Upper lobe of left lung (tissue), 6 donors: ENCODE measurements around the gene MFAP4. TPM values are rescaled to one million over a fixed set of nuclear protein-coding genes. Genes with fewer than 3 reads are reported as not detected.
A peak's percentile ranks its signal among the peaks of the same experiment; 100 is the strongest.
"Not testable (repeated sequence)": the region's sequence is repeated elsewhere in the genome, so short reads cannot be mapped to it uniquely, and the experiment has no call there.

Source experiments
- ATAC-seq, 2 donors: fragments of 200-7000 bp; cut with Tn5 transposase; one replicate each; pipeline ENCODE4 v1.9.1; 2022; ENCODE audit warnings: mild to moderate bottlenecking in 2 of 2, moderate library complexity in 2 of 2; ENCODE audit not compliant: low FRiP score in 2 of 2
- DNase-seq, 2 donors: peaks; one replicate each; pipeline ENCODE4 v3.0.0-alpha.2; 2019 to 2020
- H3K27ac ChIP-seq, 4 donors: fragments of 200-600 bp; sonication (generic); one replicate each; pipeline ENCODE4 v1.5.1; 2016 to 2019
- H3K27me3 ChIP-seq, 4 donors: fragments of 200-600 bp; sonication (generic); one replicate each; pipeline ENCODE4 v1.5.1; 2017 to 2019
- H3K36me3 ChIP-seq, 4 donors: fragments of 200-600 bp; sonication (generic); one replicate each; pipeline ENCODE4 v1.5.1; 2016 to 2019
- H3K4me1 ChIP-seq, 4 donors: fragments of 200-600 bp; sonication (generic); one replicate each; pipeline ENCODE4 v1.5.1; 2018 to 2019
- H3K4me3 ChIP-seq, 4 donors: fragments of 200-600 bp; sonication (generic); one replicate each; pipeline ENCODE4 v1.5.1; 2017 to 2019; ENCODE audit warnings: mild to moderate bottlenecking in 2 of 4, moderate library complexity in 1 of 4
- H3K9me3 ChIP-seq, 4 donors: fragments of 200-600 bp; sonication (generic); one replicate each; pipeline ENCODE4 v1.5.1; 2018 to 2019
- EP300 ChIP-seq, 4 donors: sonication (generic); formaldehyde crosslinking; IDR thresholded peaks; one replicate each; pipeline ENCODE4 v1.5.1; 2017; ENCODE audit warnings: antibody characterized with exemption in 4 of 4, control low read depth in 2 of 4
- POLR2A ChIP-seq, 4 donors: fragments of 450-650 bp; IDR thresholded peaks; one replicate each; pipeline ENCODE4 v1.5.1; 2016 to 2017; ENCODE audit warnings: antibody characterized with exemption in 4 of 4, mild to moderate bottlenecking in 2 of 4
- POLR2AphosphoS5 ChIP-seq, 2 donors: sonication (generic); formaldehyde crosslinking; IDR thresholded peaks; one replicate each; pipeline ENCODE4 v1.5.1; 2017; ENCODE audit warnings: antibody characterized with exemption in 2 of 2
- WGBS, 2 donors: methylation state at CpG; one replicate each; pipeline ENCODE4 v1.1.5; 2017 to 2018; 5-methylcytosine and 5-hydroxymethylcytosine counted together
- total RNA-seq, 6 donors: library from RNA; depleted of rRNA in 4 of 6; stranded (reverse); fragments of >200 nt in 4 of 6; gene quantifications; one replicate each; pipeline versions ENCODE4 v1.1.0 to v1.2.1, GENCODE V29; 2016 to 2021
- TF ChIP-seq, protein P1 (sequence below), 6 experiments: fragments of 450-650 bp in 4 of 6; fragments of 200-600 bp in 2 of 6; sonication (generic) in 2 of 6; IDR thresholded peaks; one replicate each; pipeline ENCODE4 v1.5.1; 2016 to 2019; ENCODE audit warnings: antibody characterized with exemption in 6 of 6
- donor health status: DM: no; HTN: no; CAD: no; lungs with moderate emphysema.
- donor health status: DM: no; HTN: yes; CAD: no; lungs with severe emphysema.

Gene MFAP4
- total RNA-seq, 6 donors from 2014 or later, result 24.1 to 280 (median 175) TPM

GRCh38 chr17:19354748-19355147 lies 32.2 kb downstream of the MFAP4 start:
- 79 to 93% methylated on average over 6 of the region's 6 CpGs for WGBS, 2 donors

DNA sequence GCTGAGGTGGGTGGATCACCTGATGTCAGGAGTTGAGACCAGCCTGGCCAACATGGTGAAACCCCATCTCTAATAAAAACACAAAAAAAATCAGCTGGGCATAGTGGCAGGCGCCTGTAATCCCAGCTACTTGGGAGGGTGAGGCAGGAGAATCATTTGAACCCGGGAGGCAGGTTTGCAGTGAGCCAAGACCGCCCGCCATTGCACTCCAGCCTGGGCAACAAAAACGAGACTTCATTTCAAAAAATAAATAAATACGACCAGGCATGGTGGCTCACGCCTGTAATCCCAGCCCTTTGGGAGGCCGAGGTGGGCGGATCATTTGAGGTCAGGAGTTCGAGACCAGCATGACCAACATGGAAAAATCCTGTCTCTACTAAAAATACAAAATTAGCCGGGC lies 33.6 kb downstream of the MFAP4 start:
- not testable (repeated sequence) for H3K27me3 ChIP-seq, ATAC-seq, DNase-seq, H3K27ac ChIP-seq, H3K4me3 ChIP-seq, H3K4me1 ChIP-seq, H3K36me3 ChIP-seq, H3K9me3 ChIP-seq
- WGBS, 2 donors, result 96% methylated on average over 11 of the region's 11 CpGs

More at GRCh38 chr17:19354748-19355147, 32.2 kb downstream of the MFAP4 start:
- Histone ChIP-seq H3K9me3 (no peaks in the 10 kb centered on the region), H3K4me3 (no peak overlapping the region), H3K36me3 (peaks cover 0 to 3% (median 0%) of the 10 kb centered on the region in 4 donors), H3K27ac (no peak overlapping the region), H3K4me1 (no peaks in the 10 kb centered on the region), H3K27me3 (no peaks in the 10 kb centered on the region)
- ATAC-seq, result no peak
- TF ChIP-seq POLR2AphosphoS5 (IDR thresholded peaks at IDR 0.05) (no peak), POLR2A (IDR thresholded peaks at IDR 0.05) (no peak), EP300 (IDR thresholded peaks at IDR 0.05) (no peak)
- TF ChIP-seq, protein P1, sequence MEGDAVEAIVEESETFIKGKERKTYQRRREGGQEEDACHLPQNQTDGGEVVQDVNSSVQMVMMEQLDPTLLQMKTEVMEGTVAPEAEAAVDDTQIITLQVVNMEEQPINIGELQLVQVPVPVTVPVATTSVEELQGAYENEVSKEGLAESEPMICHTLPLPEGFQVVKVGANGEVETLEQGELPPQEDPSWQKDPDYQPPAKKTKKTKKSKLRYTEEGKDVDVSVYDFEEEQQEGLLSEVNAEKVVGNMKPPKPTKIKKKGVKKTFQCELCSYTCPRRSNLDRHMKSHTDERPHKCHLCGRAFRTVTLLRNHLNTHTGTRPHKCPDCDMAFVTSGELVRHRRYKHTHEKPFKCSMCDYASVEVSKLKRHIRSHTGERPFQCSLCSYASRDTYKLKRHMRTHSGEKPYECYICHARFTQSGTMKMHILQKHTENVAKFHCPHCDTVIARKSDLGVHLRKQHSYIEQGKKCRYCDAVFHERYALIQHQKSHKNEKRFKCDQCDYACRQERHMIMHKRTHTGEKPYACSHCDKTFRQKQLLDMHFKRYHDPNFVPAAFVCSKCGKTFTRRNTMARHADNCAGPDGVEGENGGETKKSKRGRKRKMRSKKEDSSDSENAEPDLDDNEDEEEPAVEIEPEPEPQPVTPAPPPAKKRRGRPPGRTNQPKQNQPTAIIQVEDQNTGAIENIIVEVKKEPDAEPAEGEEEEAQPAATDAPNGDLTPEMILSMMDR (IDR thresholded peaks at IDR 0.05), result no peak
- no peak for DNase-seq

- Histone ChIP-seq H3K4me1 (peaks cover 0 to 6% (median 2%) of the 10 kb centered on the region in 4 donors), H3K27me3 (no peaks in the 10 kb centered on the region), H3K9me3 (no peaks in the 10 kb centered on the region), H3K36me3 (no peaks in the 10 kb centered on the region), H3K4me3 (no peak overlapping the region), H3K27ac (no peak overlapping the region)
- peak in 1 of 2 donors; percentile 17 for DNase-seq
- WGBS, 2 donors, result 94% methylated on average over 8 to 9 of the region's 9 CpGs
- TF ChIP-seq POLR2AphosphoS5 (IDR thresholded peaks at IDR 0.05), result no peak
- TF ChIP-seq POLR2A (IDR thresholded peaks at IDR 0.05), result no peak
- TF ChIP-seq EP300 (IDR thresholded peaks at IDR 0.05), result no peak
- TF ChIP-seq, protein P1 (IDR thresholded peaks at IDR 0.05), result no peak
- ATAC-seq, result no peak
These were observed 38.2 kb downstream of the MFAP4 start for GRCh38 chr17:19348806-19349205.

DNA sequence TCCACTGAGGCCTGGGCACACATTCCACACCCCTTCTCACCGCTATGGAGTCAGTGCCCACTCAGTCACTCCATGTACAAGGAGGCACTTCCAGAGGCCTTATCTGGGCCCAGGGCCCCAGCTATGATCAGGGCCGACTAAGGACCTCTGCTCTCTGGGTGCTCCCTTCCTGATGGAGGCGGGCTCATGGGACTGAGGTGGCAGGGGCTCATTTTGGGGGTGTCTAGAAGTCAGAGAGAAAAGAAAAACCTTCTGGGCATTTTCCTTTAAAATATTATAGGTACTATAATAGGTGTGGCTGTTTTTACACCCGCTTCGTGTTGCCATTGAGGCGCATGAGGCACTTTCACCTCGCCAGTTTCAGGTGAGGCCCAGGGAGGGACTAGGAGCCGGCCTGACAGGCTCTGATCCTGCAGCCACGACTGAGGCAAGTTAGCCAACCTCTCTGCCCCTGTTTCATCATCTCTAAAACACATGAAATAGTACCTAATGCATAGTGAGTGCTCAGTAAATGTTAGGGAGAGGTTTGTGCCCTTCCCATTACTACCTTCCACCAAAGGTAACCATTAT lies 38.8 kb downstream of the MFAP4 start:
- no peak for DNase-seq
- WGBS, 2 donors, result 80 to 88% methylated on average over 9 of the region's 9 CpGs
- H3K27me3 ChIP-seq, result no peaks in the 10 kb centered on the region
- H3K27ac ChIP-seq, result no peak overlapping the region
- no peaks in the 10 kb centered on the region for H3K9me3 ChIP-seq
- H3K36me3 ChIP-seq, result no peaks in the 10 kb centered on the region
- H3K4me1 ChIP-seq, result peaks cover 0 to 6% (median 2%) of the 10 kb centered on the region in 4 donors
- TF ChIP-seq POLR2AphosphoS5 (IDR thresholded peaks at IDR 0.05), result no peak
- TF ChIP-seq, protein P1 (IDR thresholded peaks at IDR 0.05), result no peak
- TF ChIP-seq POLR2A (IDR thresholded peaks at IDR 0.05), result no peak
- no peak for TF ChIP-seq EP300 (IDR thresholded peaks at IDR 0.05)
- no peak overlapping the region for H3K4me3 ChIP-seq
- no peak for ATAC-seq

- TF ChIP-seq POLR2A (IDR thresholded peaks at IDR 0.05) (no peak), POLR2AphosphoS5 (IDR thresholded peaks at IDR 0.05) (no peak), EP300 (IDR thresholded peaks at IDR 0.05) (no peak)
- TF ChIP-seq, protein P1 (IDR thresholded peaks at IDR 0.05), result no peak
- ATAC-seq, result no peak
- Histone ChIP-seq H3K4me1 (peaks cover 0 to 7% (median 2%) of the 10 kb centered on the region in 4 donors), H3K9me3 (no peaks in the 10 kb centered on the region), H3K36me3 (no peaks in the 10 kb centered on the region), H3K4me3 (no peak overlapping the region), H3K27ac (no peak overlapping the region), H3K27me3 (no peaks in the 10 kb centered on the region)
- WGBS, 2 donors, result 88 to 91% methylated on average over 13 of the region's 13 CpGs
- no peak for DNase-seq
These were observed 39.5 kb downstream of the MFAP4 start for GRCh38 chr17:19347323-19348080.
